ENCODE results near the gene KCNA5. TPM values are rescaled to one million over a fixed set of nuclear protein-coding genes. Genes with fewer than 3 reads are reported as not detected.

The KCNA5 gene
- total and polyA plus RNA-seq, 2 of the 4 experiments (the other 2 are of a cell fraction), result not detected

- Histone ChIP-seq H3K79me1 (ENCODE audit: low read depth in 1 of 2, low read length in 2 of 2) (no peaks in the 10 kb centered on the region), H3K23ac (ENCODE audit: low read depth, low read length) (no peak overlapping the region), H3K4ac (ENCODE audit: low read depth, low read length) (no peak overlapping the region), H2BK15ac (ENCODE audit: low read depth, low read length) (no peak overlapping the region), H2AFZ (replicated peaks; ENCODE audit: low read length, poor library complexity) (no peak overlapping the region), H3K4me1 (ENCODE audit: control insufficient read depth, insufficient read depth, low read length) (no peaks in the 10 kb centered on the region), H3K9me1 (ENCODE audit: insufficient read depth, low read length) (no peaks in the 10 kb centered on the region), H3K9ac (ENCODE audit: low read depth, low read length) (no peak overlapping the region), H3K27ac (ENCODE audit: insufficient read depth, low read length) (no peak overlapping the region), H3K4me2 (ENCODE audit: low read depth, low read length) (no peak overlapping the region), H3K18ac (ENCODE audit: low read depth, low read length) (no peak overlapping the region), H4K91ac (ENCODE audit: insufficient read depth, low read depth, low read length) (no peak overlapping the region), H3K14ac (replicated peaks; ENCODE audit: low read depth, low read length) (no peak overlapping the region), H3K27me3 (ENCODE audit: control insufficient read depth, insufficient read depth, low read length) (peaks cover 50% of the 10 kb centered on the region), H2AK9ac (replicated peaks; ENCODE audit: low read depth, low read length, poor library complexity) (peak overlapping the region; percentile 38), H4K8ac (ENCODE audit: low read depth in 2 of 2, low read length in 2 of 2) (no peak overlapping the region), H4K5ac (ENCODE audit: low read depth, low read length) (no peak overlapping the region), H3K4me3 (ENCODE audit: insufficient read depth, low read depth, low read length) (no peak overlapping the region), H2BK5ac (ENCODE audit: low read depth, low read length, poor library complexity, severe bottlenecking) (no peak overlapping the region), H4K20me1 (ENCODE audit: insufficient read depth, low read length) (no peaks in the 10 kb centered on the region), H2BK20ac (ENCODE audit: low read depth, low read length) (no peak overlapping the region), H2AK5ac (ENCODE audit: low read depth, low read length) (no peak overlapping the region), H3K56ac (ENCODE audit: extremely low read depth, insufficient read depth, low read length) (no peak overlapping the region), H3K36me3 (ENCODE audit: control insufficient read depth, insufficient read depth, low read length) (no peaks in the 10 kb centered on the region), H3K9me3 (ENCODE audit: control insufficient read depth, insufficient read depth, low read length) (no peaks in the 10 kb centered on the region), H2BK120ac (ENCODE audit: low read depth, low read length) (no peak overlapping the region)
- POLR2A ChIA-PET (ENCODE audit: unreplicated experiment), result no interaction called here
- 57% methylated on average over 3 of the region's 5 CpGs; no CpG with 5 or more reads in 1 of the 2 experiments for WGBS, 2 experiments (ENCODE audit: extremely low coverage in 2 of 2, insufficient read length in 1 of 2)
- dilution Hi-C loops (cut with HindIII; ENCODE audit: low sequenced_read_pairs, unreplicated experiment) (no loop called here), in situ Hi-C loops (cut with MboI; ENCODE audit: low sequenced_read_pairs) (loop anchor here (10.0 kb wide), 1 partner anchor 778 kb away; no protein-coding TSS in a partner anchor), intact Hi-C loops (cut with micrococcal nuclease) (no loop called here)
- CTCF ChIA-PET, result no interaction called here
- BruUV-seq (replicated peaks), result no TSS peak
- no peak for DNase-seq
- no peak for TF ChIP-seq RAD21 (IDR thresholded peaks at IDR 0.05; ENCODE audit: low read length)
- TF ChIP-seq RCOR1 (IDR thresholded peaks at IDR 0.05; ENCODE audit: insufficient replicate concordance, low read length), result no peak
- TF ChIP-seq RFX5 (IDR thresholded peaks at IDR 0.05; ENCODE audit: low read depth, low read length), result no peak
- no peak for TF ChIP-seq POLR2A (IDR thresholded peaks at IDR 0.05; ENCODE audit: low read depth, low read length)
- TF ChIP-seq SMC3 (IDR thresholded peaks at IDR 0.05; ENCODE audit: low read depth, low read length), result no peak
- TF ChIP-seq, protein P1, sequence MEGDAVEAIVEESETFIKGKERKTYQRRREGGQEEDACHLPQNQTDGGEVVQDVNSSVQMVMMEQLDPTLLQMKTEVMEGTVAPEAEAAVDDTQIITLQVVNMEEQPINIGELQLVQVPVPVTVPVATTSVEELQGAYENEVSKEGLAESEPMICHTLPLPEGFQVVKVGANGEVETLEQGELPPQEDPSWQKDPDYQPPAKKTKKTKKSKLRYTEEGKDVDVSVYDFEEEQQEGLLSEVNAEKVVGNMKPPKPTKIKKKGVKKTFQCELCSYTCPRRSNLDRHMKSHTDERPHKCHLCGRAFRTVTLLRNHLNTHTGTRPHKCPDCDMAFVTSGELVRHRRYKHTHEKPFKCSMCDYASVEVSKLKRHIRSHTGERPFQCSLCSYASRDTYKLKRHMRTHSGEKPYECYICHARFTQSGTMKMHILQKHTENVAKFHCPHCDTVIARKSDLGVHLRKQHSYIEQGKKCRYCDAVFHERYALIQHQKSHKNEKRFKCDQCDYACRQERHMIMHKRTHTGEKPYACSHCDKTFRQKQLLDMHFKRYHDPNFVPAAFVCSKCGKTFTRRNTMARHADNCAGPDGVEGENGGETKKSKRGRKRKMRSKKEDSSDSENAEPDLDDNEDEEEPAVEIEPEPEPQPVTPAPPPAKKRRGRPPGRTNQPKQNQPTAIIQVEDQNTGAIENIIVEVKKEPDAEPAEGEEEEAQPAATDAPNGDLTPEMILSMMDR (conservative IDR thresholded peaks at IDR 0.05; ENCODE audit: low read depth, low read length), result no peak
- TF ChIP-seq NFE2L2 (IDR thresholded peaks at IDR 0.05; ENCODE audit: low read depth, low read length), result no peak
- no peak for TF ChIP-seq BHLHE40 (IDR thresholded peaks at IDR 0.05; ENCODE audit: low read depth, low read length)
- TF ChIP-seq MAZ (IDR thresholded peaks at IDR 0.05; ENCODE audit: borderline replicate concordance, low read depth, low read length), result no peak
- ATAC-seq (ENCODE audit: low read depth), result no peak
Observed at GRCh38 chr12:5016526-5016925, 27.2 kb upstream of the KCNA5 start.
